CD4-positive, alpha-beta T cell (primary cell): ENCODE data around the gene MEGF9. TPM values are rescaled to one million over a fixed set of nuclear protein-coding genes. Genes with fewer than 3 reads are reported as not detected.

ENCODE experiments used
- ATAC-seq: fragments of 200-7000 bp; cut with Tn5 transposase; one replicate; pipeline ENCODE4 v1.10.0; 2022; ENCODE audit warnings: mild to moderate bottlenecking; ENCODE audit not compliant: poor library complexity
- CTCF ChIA-PET: fragments of 350-600 bp; sonication (Branson Sonifier 250); formaldehyde crosslinking; loops from one replicate; lab custom pipeline; 2021; ENCODE audit warnings: antibody characterized with exemption, inconsistent platforms; lab: Charles Lee
- POLR2A ChIA-PET: fragments of 350-600 bp; sonication (Branson Sonifier 250); formaldehyde crosslinking; loops from one replicate; lab custom pipeline; 2021; ENCODE audit warnings: antibody characterized with exemption, inconsistent platforms; lab: Charles Lee
- DNase-seq, 14 experiments: peaks; one replicate each; pipeline ENCODE4 v3.0.0-alpha.2; 2013 to 2020; ENCODE audit warnings: mixed read lengths in 2 of 14
- H3K27ac ChIP-seq, 2 donors: one replicate each; pipeline versions ENCODE4 v1.5.1 to v1.7.0; 2013; ENCODE audit warnings: low read length in 2 of 2, low read depth in 1 of 2, mild to moderate bottlenecking in 1 of 2
- H3K27me3 ChIP-seq, 2 experiments: 1 replicate in 1 of 2; 2 replicates in 1 of 2; pipeline versions ENCODE4 v1.6.1 to v1.7.0; 2013; ENCODE audit warnings: low read length in 2 of 2, control low read depth in 1 of 2, mild to moderate bottlenecking in 1 of 2, moderate library complexity in 1 of 2; ENCODE audit not compliant: insufficient read depth in 2 of 2, control insufficient read depth in 1 of 2
- H3K36me3 ChIP-seq: one replicate; pipeline ENCODE4 v1.6.1; 2013; ENCODE audit warnings: low read length, control low read depth; ENCODE audit not compliant: insufficient read depth
- H3K4me1 ChIP-seq: one replicate; pipeline ENCODE4 v1.6.1; 2013; ENCODE audit warnings: low read length, control low read depth; ENCODE audit not compliant: insufficient read depth
- H3K4me3 ChIP-seq: one replicate; pipeline ENCODE4 v1.5.1; 2013; ENCODE audit warnings: mild to moderate bottlenecking, low read length, moderate library complexity
- H3K9me3 ChIP-seq, 2 experiments: 1 replicate in 1 of 2; 2 replicates in 1 of 2; pipeline versions ENCODE4 v1.6.1 to v1.7.0; 2013; ENCODE audit warnings: low read length in 2 of 2, mild to moderate bottlenecking in 2 of 2, control low read depth in 1 of 2, moderate library complexity in 1 of 2; ENCODE audit not compliant: control insufficient read depth in 1 of 2, insufficient read depth in 1 of 2
- H3K27ac Mint-ChIP-seq: one replicate; pipeline ENCODE4 v1.8.0; 2020; ENCODE audit warnings: mixed read lengths
- H3K27me3 Mint-ChIP-seq: one replicate; pipeline ENCODE4 v1.8.0; 2021; ENCODE audit warnings: mixed read lengths
- H3K36me3 Mint-ChIP-seq: one replicate; pipeline ENCODE4 v1.8.0; 2021; ENCODE audit warnings: low read depth, mixed read lengths
- H3K4me1 Mint-ChIP-seq: one replicate; pipeline ENCODE4 v1.8.0; 2021; ENCODE audit warnings: low read depth, mixed read lengths
- H3K4me3 Mint-ChIP-seq: one replicate; pipeline ENCODE4 v1.8.0; 2020; ENCODE audit warnings: mild to moderate bottlenecking, mixed read lengths
- H3K9me3 Mint-ChIP-seq: one replicate; pipeline ENCODE4 v1.8.0; 2020; ENCODE audit warnings: mixed read lengths
- intact Hi-C, 2 experiments: fragments of 100-400 bp; cut with DNase I in 1 of 2; cut with micrococcal nuclease in 1 of 2; formaldehyde crosslinking; loops; one replicate each; pipeline versions ENCODE4 v1.15.1 to v1.9.0; 2023 to 2025; cut with DNase I, micrococcal nuclease
- total RNA-seq, 174 experiments: library from RNA in 2 of 174; stranded (reverse) in 2 of 174; gene quantifications; one replicate each; pipeline ENCODE4 v1.2.3 and lab custom pipeline; 2021 to 2026
- TF ChIP-seq, protein P1 (sequence below): fragments of 200-600 bp; IDR thresholded peaks from one replicate; pipeline ENCODE4 v1.8.0; 2022; ENCODE audit warnings: antibody characterized with exemption, mild to moderate bottlenecking

Gene MEGF9
- total RNA-seq, 2 experiments from 2014 or later, result 4.0 to 4.5 TPM

DNA sequence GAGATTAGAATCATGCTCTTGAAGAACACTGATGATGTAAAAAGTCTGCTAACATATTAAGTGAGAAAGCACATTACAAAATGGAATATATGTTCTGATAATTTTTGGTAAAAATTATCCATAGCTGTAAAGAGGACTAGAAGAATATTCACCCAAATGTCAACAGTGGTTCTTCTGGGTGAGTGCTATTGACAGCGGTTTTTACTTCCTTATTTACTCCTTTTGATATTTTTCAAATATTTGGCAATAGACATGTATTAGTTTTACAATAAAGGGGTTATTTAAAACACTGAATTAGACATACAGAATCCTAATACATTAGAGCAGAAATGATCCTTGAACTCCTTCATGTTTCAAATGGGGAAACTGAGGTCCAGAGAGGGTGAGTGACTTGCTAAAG, 26.9 kb upstream of the MEGF9 start:
- H3K36me3 Mint-ChIP-seq, result no peaks in the 10 kb centered on the region
- ChIA-PET POLR2A (no interaction called here), CTCF (no interaction called here)
- no peak overlapping the region for H3K27ac ChIP-seq
- H3K4me1 Mint-ChIP-seq, result no peaks in the 10 kb centered on the region
- ATAC-seq, result no peak
- H3K4me1 ChIP-seq, result no peaks in the 10 kb centered on the region
- H3K9me3 Mint-ChIP-seq, result no peaks in the 10 kb centered on the region
- H3K9me3 ChIP-seq, result no peaks in the 10 kb centered on the region
- H3K36me3 ChIP-seq, result no peaks in the 10 kb centered on the region
- no peaks in the 10 kb centered on the region for H3K27me3 ChIP-seq
- H3K27ac Mint-ChIP-seq, result no peak overlapping the region
- H3K27me3 Mint-ChIP-seq, result no peaks in the 10 kb centered on the region
- H3K4me3 Mint-ChIP-seq, result no peak overlapping the region
- H3K4me3 ChIP-seq, result no peak overlapping the region
- intact Hi-C loops, result loop anchor here in 1 of 2 experiments (5.0 kb wide), 2 partner anchors 119 to 661 kb away; no protein-coding TSS in a partner anchor
- TF ChIP-seq, protein P1, sequence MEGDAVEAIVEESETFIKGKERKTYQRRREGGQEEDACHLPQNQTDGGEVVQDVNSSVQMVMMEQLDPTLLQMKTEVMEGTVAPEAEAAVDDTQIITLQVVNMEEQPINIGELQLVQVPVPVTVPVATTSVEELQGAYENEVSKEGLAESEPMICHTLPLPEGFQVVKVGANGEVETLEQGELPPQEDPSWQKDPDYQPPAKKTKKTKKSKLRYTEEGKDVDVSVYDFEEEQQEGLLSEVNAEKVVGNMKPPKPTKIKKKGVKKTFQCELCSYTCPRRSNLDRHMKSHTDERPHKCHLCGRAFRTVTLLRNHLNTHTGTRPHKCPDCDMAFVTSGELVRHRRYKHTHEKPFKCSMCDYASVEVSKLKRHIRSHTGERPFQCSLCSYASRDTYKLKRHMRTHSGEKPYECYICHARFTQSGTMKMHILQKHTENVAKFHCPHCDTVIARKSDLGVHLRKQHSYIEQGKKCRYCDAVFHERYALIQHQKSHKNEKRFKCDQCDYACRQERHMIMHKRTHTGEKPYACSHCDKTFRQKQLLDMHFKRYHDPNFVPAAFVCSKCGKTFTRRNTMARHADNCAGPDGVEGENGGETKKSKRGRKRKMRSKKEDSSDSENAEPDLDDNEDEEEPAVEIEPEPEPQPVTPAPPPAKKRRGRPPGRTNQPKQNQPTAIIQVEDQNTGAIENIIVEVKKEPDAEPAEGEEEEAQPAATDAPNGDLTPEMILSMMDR, result no peak
- no peak for DNase-seq

DNA sequence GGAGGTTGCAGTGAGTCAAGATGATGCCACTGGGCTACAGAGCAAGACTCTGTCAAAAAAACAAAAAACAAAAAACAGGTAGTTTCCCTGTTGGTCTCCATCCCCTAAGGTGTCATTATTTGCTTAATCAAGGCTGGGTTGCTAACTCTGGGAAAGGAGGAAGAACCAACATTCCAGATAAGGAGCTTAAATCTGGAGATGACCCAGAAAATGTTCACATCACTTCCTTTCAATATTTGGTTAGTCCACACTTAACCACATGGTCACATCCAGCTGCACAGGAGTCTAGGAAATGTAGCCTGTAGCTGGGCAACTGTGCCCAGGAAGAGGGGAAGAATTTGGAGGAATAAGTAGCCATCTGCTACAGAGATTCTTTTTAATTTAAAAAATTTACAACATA, 25.9 kb upstream of the MEGF9 start:
- Histone ChIP-seq H3K27ac (no peak overlapping the region), H3K27me3 (no peaks in the 10 kb centered on the region), H3K4me3 (no peak overlapping the region), H3K4me1 (no peaks in the 10 kb centered on the region), H3K36me3 (no peaks in the 10 kb centered on the region), H3K9me3 (no peaks in the 10 kb centered on the region)
- CTCF ChIA-PET, result interaction anchor here (0.9 kb wide), 1 partner anchor 10 kb away, joined by 3 read pairs; no protein-coding TSS in a partner anchor
- ATAC-seq (no peak), DNase-seq (no peak)
- POLR2A ChIA-PET, result no interaction called here
- no peaks in the 10 kb centered on the region for H3K4me1 Mint-ChIP-seq
- no peaks in the 10 kb centered on the region for H3K27me3 Mint-ChIP-seq
- TF ChIP-seq, protein P1, result no peak
- H3K4me3 Mint-ChIP-seq, result no peak overlapping the region
- intact Hi-C loops, result loop anchor here in 1 of 2 experiments (5.0 kb wide), 2 partner anchors 118 to 662 kb away; no protein-coding TSS in a partner anchor
- no peak overlapping the region for H3K27ac Mint-ChIP-seq
- no peaks in the 10 kb centered on the region for H3K9me3 Mint-ChIP-seq
- no peaks in the 10 kb centered on the region for H3K36me3 Mint-ChIP-seq

- TF ChIP-seq, protein P1, result no peak
- H3K4me3 ChIP-seq, result no peak overlapping the region
- H3K27me3 ChIP-seq, result no peaks in the 10 kb centered on the region
- H3K4me1 ChIP-seq, result no peaks in the 10 kb centered on the region
- DNase-seq (no peak), ATAC-seq (no peak)
- Mint-ChIP-seq H3K27me3 (no peaks in the 10 kb centered on the region), H3K27ac (no peak overlapping the region), H3K4me1 (no peaks in the 10 kb centered on the region), H3K4me3 (no peak overlapping the region), H3K9me3 (no peaks in the 10 kb centered on the region), H3K36me3 (no peaks in the 10 kb centered on the region)
- no peaks in the 10 kb centered on the region for H3K9me3 ChIP-seq
- intact Hi-C loops, result no loop called here
- no peak overlapping the region for H3K27ac ChIP-seq
- CTCF ChIA-PET, result no interaction called here
- POLR2A ChIA-PET, result interaction anchor here (0.5 kb wide), 1 partner anchor 346 kb away, joined by 3 read pairs; no protein-coding TSS in a partner anchor
- no peaks in the 10 kb centered on the region for H3K36me3 ChIP-seq
Measured at GRCh38 chr9:120737416-120738165, 23.3 kb upstream of the MEGF9 start.
